T-cell (primary cell): Measurements from ENCODE around the gene EIF3B. TPM values are rescaled to one million over a fixed set of nuclear protein-coding genes. Genes with fewer than 3 reads are reported as not detected.
A peak's percentile ranks its signal among the peaks of the same experiment; 100 is the strongest.

ENCODE experiments used
- ATAC-seq, 4 experiments: fragments of 200-7000 bp in 3 of 4; fragments of 150-1000 bp in 1 of 4; cut with Tn5 transposase; replicated peaks in 1 of 4; 1 replicate in 3 of 4; 2 replicates in 1 of 4; pipeline ENCODE4 v1.10.0; 2021; ENCODE audit warnings: moderate library complexity in 3 of 4, mild to moderate bottlenecking in 2 of 4, moderate number of reproducible peaks in 1 of 4
- CTCF ChIA-PET, 2 donors: fragments of 300-600 bp; sonication (Branson Sonifier 250); formaldehyde crosslinking; loops; one replicate each; lab custom pipeline; 2022; ENCODE audit warnings: antibody characterized with exemption in 2 of 2; lab: Charles Lee
- POLR2A ChIA-PET, 2 donors: fragments of 300-600 bp; sonication (Branson Sonifier 250); formaldehyde crosslinking; loops; one replicate each; lab custom pipeline; 2022; ENCODE audit warnings: antibody characterized with exemption in 2 of 2; lab: Charles Lee
- DNase-seq, 35 experiments: peaks; one replicate each; pipeline versions ENCODE4 v3.0.0 to v3.0.0-alpha.2; 2013 to 2023
- H3K27ac ChIP-seq: one replicate; pipeline ENCODE4 v1.5.1; 2013; ENCODE audit warnings: low read length
- H3K27me3 ChIP-seq, 2 experiments: replicated peaks in 1 of 2; 1 replicate in 1 of 2; 2 replicates in 1 of 2; pipeline versions ENCODE4 v1.6.1 to v1.7.0; 2013; ENCODE audit warnings: low read length in 1 of 2, mixed read lengths in 1 of 2; ENCODE audit not compliant: control insufficient read depth in 2 of 2, insufficient read depth in 2 of 2; ENCODE audit errors: extremely low read depth in 1 of 2
- H3K36me3 ChIP-seq, 2 donors: 1 replicate in 1 of 2; 2 replicates in 1 of 2; pipeline versions ENCODE4 v1.6.1 to v1.7.0; 2013; ENCODE audit warnings: low read length in 1 of 2; ENCODE audit not compliant: control insufficient read depth in 2 of 2, insufficient read depth in 1 of 2; ENCODE audit errors: extremely low read depth in 1 of 2
- H3K4me1 ChIP-seq, 2 experiments: 1 replicate in 1 of 2; 2 replicates in 1 of 2; pipeline versions ENCODE4 v1.6.1 to v1.7.0; 2013; ENCODE audit warnings: low read length in 2 of 2, mixed read lengths in 1 of 2; ENCODE audit not compliant: insufficient read depth in 2 of 2, control insufficient read depth in 1 of 2; ENCODE audit errors: extremely low read depth in 1 of 2
- H3K4me3 ChIP-seq, 2 donors: 1 replicate in 1 of 2; 2 replicates in 1 of 2; pipeline versions ENCODE4 v1.5.1 to v1.7.0; 2013; ENCODE audit warnings: mild to moderate bottlenecking in 2 of 2, low read length in 1 of 2, moderate library complexity in 1 of 2; ENCODE audit not compliant: control insufficient read depth in 1 of 2; ENCODE audit errors: extremely low read depth in 1 of 2
- H3K9me3 ChIP-seq: 2 replicates; pipeline ENCODE4 v1.7.0; 2013
- H3K27ac Mint-ChIP-seq, 2 donors: one replicate each; pipeline ENCODE4 v1.8.0; 2020 to 2021; ENCODE audit warnings: mild to moderate bottlenecking in 2 of 2, mixed read lengths in 2 of 2
- H3K27me3 Mint-ChIP-seq, 2 donors: one replicate each; pipeline ENCODE4 v1.8.0; 2021 to 2022; ENCODE audit warnings: mixed read lengths in 2 of 2
- H3K36me3 Mint-ChIP-seq: one replicate; pipeline ENCODE4 v1.8.0; 2021; ENCODE audit warnings: mixed read lengths
- H3K4me1 Mint-ChIP-seq, 3 donors: one replicate each; pipeline ENCODE4 v1.8.0; 2020 to 2022; ENCODE audit warnings: mixed read lengths in 3 of 3, mild to moderate bottlenecking in 1 of 3
- H3K4me3 Mint-ChIP-seq, 3 donors: one replicate each; pipeline ENCODE4 v1.8.0; 2020 to 2022; ENCODE audit warnings: mild to moderate bottlenecking in 3 of 3, mixed read lengths in 3 of 3, moderate library complexity in 3 of 3
- H3K9me3 Mint-ChIP-seq, 3 donors: one replicate each; pipeline ENCODE4 v1.8.0; 2020 to 2022; ENCODE audit warnings: mixed read lengths in 3 of 3
- WGBS: methylation state at CpG from one replicate; pipeline ENCODE4 v1.1.5; 2013; ENCODE audit warnings: missing lambda C conversion rate; ENCODE audit not compliant: insufficient coverage; 5-methylcytosine and 5-hydroxymethylcytosine counted together
- total RNA-seq, 35 experiments: library from RNA in 6 of 35; stranded (reverse) in 6 of 35; fragments of 120-200 nt in 1 of 35; gene quantifications; one replicate each; pipeline versions ENCODE4 v1.2.1 to v1.2.4 and lab custom pipeline; 2013 to 2026

The EIF3B gene
- total RNA-seq, 5 donors from 2014 or later (not counting 1 experiment from before 2014, with no cell fraction given) = 150 to 169 (median 165) TPM

DNA sequence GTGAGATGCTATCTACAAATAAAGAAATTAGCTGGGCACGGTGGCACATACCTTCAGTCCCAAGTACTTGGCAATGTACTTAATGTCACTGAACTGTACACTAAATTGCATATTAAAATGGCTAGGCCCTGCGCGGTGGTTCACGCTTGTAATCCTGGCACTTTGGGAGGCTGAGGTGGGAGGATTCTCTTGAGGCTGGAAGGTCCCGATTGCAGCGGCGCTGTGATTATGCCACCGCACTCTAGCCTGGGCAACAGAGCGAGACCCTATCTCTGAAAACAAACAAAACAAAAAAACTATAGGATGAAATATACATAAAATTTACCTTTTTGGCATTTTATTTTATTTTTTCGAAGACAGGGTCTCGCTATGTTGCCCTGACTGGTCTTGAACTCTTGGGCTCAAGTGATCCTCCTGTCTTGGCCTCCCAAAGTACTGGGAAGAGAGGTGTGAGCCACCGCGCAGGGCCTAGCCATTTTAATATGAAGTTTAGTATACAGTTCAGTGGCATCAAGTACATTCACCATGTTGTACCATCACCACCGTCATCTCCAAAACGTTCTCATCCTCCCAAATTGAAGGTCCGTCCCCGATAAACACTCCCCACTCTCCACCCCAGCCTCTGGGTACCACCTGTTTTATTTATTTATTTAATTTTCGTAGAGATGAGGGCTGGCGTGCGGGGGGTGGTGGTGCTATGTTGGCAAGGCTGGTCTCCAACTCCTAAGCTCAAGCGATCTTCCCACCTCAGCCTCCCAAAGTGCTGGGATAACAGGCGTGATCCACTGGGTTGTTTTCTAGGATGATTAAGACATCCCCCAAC lies 1.3 kb upstream of the EIF3B start:
- ATAC-seq (no peak), DNase-seq (no peak)
- H3K4me3 ChIP-seq = peak overlapping the region; percentile 62 to 88
- Mint-ChIP-seq H3K9me3 (no peaks in the 10 kb centered on the region), H3K4me1 (peaks cover 29 to 33% (median 31%) of the 10 kb centered on the region in 3 donors), H3K4me3 (peak overlapping the region; percentile 82 to 97 (median 91)), H3K27ac (peak overlapping the region; percentile 100), H3K36me3 (peaks cover 4% of the 10 kb centered on the region), H3K27me3 (no peaks in the 10 kb centered on the region)
- 100% methylated on average over 1 of the region's 22 CpGs for WGBS
- ChIA-PET POLR2A (interaction anchor here in 1 of 2 donors (0.5 kb wide), 1 partner anchor 23 kb away, joined by 5 read pairs; no protein-coding TSS in a partner anchor), CTCF (interaction anchor here in 1 of 2 donors (0.5 to 0.6 kb wide), 2 partner anchors 32 to 1181 kb away, joined by 3 read pairs; no protein-coding TSS in a partner anchor)
- peak overlapping the region; percentile 96 for H3K27ac ChIP-seq
- peaks cover 15 to 41% of the 10 kb centered on the region in 2 experiments for H3K4me1 ChIP-seq
- H3K36me3 ChIP-seq = peaks cover 0 to 6% of the 10 kb centered on the region in 2 donors
- H3K9me3 ChIP-seq = no peaks in the 10 kb centered on the region
- H3K27me3 ChIP-seq = no peaks in the 10 kb centered on the region

- Histone ChIP-seq H3K27me3 (no peaks in the 10 kb centered on the region), H3K27ac (peak overlapping the region; percentile 96), H3K36me3 (peaks cover 0 to 12% of the 10 kb centered on the region in 2 donors), H3K9me3 (no peaks in the 10 kb centered on the region), H3K4me1 (peaks cover 15 to 46% of the 10 kb centered on the region in 2 experiments), H3K4me3 (peak overlapping the region; percentile 62 to 88)
- 1% methylated on average over 20 of the region's 26 CpGs for WGBS
- POLR2A ChIA-PET = interaction anchor here in 1 of 2 donors (0.5 kb wide), 1 partner anchor 22 kb away, joined by 5 read pairs; no protein-coding TSS in a partner anchor
- CTCF ChIA-PET = interaction anchor here in 1 of 2 donors (0.5 to 1.0 kb wide), 4 partner anchors 33 to 1182 kb away, joined by 3 to 5 read pairs (median 3); no protein-coding TSS in a partner anchor
- no peaks in the 10 kb centered on the region for H3K9me3 Mint-ChIP-seq
- DNase-seq (peak in 30 of 35 experiments; percentile 77 to 95 (median 86)), ATAC-seq (peak; percentile 72 to 74 (median 72))
- H3K27ac Mint-ChIP-seq = peak overlapping the region; percentile 100
- H3K27me3 Mint-ChIP-seq = no peaks in the 10 kb centered on the region
- peaks cover 4% of the 10 kb centered on the region for H3K36me3 Mint-ChIP-seq
- peak overlapping the region; percentile 82 to 97 (median 91) for H3K4me3 Mint-ChIP-seq
- H3K4me1 Mint-ChIP-seq = peaks cover 32 to 33% (median 33%) of the 10 kb centered on the region in 3 donors
Measured at GRCh38 chr7:2353936-2354185, 766 bp upstream of the EIF3B start.

- peaks cover 15 to 57% of the 10 kb centered on the region in 2 experiments for H3K4me1 ChIP-seq
- Mint-ChIP-seq H3K9me3 (no peaks in the 10 kb centered on the region), H3K4me3 (peak overlapping the region; percentile 82 to 97 (median 91)), H3K27me3 (no peaks in the 10 kb centered on the region), H3K27ac (peak overlapping the region; percentile 39 to 83), H3K36me3 (peaks cover 7% of the 10 kb centered on the region), H3K4me1 (peaks cover 45 to 46% (median 46%) of the 10 kb centered on the region in 3 donors)
- peak in 8 of 35 experiments; percentile 6 to 27 (median 13) for DNase-seq
- H3K27ac ChIP-seq = no peak overlapping the region
- peak overlapping the region; percentile 62 to 86 for H3K4me3 ChIP-seq
- under 1% methylated on average over 88 of the region's 92 CpGs for WGBS
- ChIA-PET POLR2A (interaction anchor here in 1 of 2 donors (0.6 kb wide), 1 partner anchor 22 kb away, joined by 5 read pairs; no protein-coding TSS in a partner anchor), CTCF (interaction anchor here in 1 of 2 donors (1.0 kb wide), 1 partner anchor 175 kb away, joined by 3 read pairs; no protein-coding TSS in a partner anchor)
- peaks cover 8 to 20% of the 10 kb centered on the region in 2 donors for H3K36me3 ChIP-seq
- no peaks in the 10 kb centered on the region for H3K27me3 ChIP-seq
- peak in 2 of 4 experiments; percentile 3 for ATAC-seq
- no peaks in the 10 kb centered on the region for H3K9me3 ChIP-seq
Measured at GRCh38 chr7:2354939-2355704, 495 bp downstream of the EIF3B start.

GRCh38 chr7:2355705-2356008 lies 1.0 kb downstream of the EIF3B start:
- H3K36me3 Mint-ChIP-seq = peaks cover 13% of the 10 kb centered on the region
- peaks cover 8 to 20% of the 10 kb centered on the region in 2 donors for H3K36me3 ChIP-seq
- H3K9me3 ChIP-seq = no peaks in the 10 kb centered on the region
- peak overlapping the region; percentile 62 to 86 for H3K4me3 ChIP-seq
- POLR2A ChIA-PET = interaction anchor here in 1 of 2 donors (0.6 kb wide), 1 partner anchor 22 kb away, joined by 5 read pairs; no protein-coding TSS in a partner anchor
- no peaks in the 10 kb centered on the region for H3K27me3 Mint-ChIP-seq
- peaks cover 15 to 57% of the 10 kb centered on the region in 2 experiments for H3K4me1 ChIP-seq
- H3K27ac Mint-ChIP-seq = peak overlapping the region; percentile 83 to 84
- DNase-seq (no peak), ATAC-seq (no peak)
- CTCF ChIA-PET = no interaction called here
- no peaks in the 10 kb centered on the region for H3K27me3 ChIP-seq
- 0% methylated on average over 3 of the region's 9 CpGs for WGBS
- peak overlapping the region; percentile 81 to 97 (median 83) for H3K4me3 Mint-ChIP-seq
- H3K4me1 Mint-ChIP-seq = peaks cover 50 to 51% (median 51%) of the 10 kb centered on the region in 3 donors
- no peaks in the 10 kb centered on the region for H3K9me3 Mint-ChIP-seq
- no peak overlapping the region for H3K27ac ChIP-seq

DNA sequence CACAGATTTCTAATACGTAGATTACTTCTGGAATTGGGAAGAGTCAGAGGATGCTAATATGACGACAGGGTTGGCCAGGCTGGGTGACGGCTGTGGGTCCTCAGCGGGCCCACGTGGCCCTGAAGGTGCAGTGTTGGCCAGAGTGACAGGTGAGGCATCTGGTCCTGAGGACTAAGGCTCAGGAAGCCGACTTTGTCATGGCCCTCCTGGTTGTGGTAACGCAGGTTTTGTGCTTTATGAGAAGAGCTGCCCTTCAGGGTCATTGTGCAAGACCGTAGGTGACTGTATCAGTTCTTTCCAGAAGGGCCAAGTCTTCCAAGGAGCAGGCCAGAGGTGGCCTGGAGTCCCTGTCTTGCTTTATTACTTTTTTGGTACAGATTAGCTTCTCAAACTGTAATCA lies 2.5 kb downstream of the EIF3B start:
- WGBS = 83% methylated on average over 7 of the region's 8 CpGs
- Histone ChIP-seq H3K4me1 (peaks cover 15 to 57% of the 10 kb centered on the region in 2 experiments), H3K4me3 (no peak overlapping the region), H3K27me3 (no peaks in the 10 kb centered on the region), H3K36me3 (peaks cover 8 to 31% of the 10 kb centered on the region in 2 donors), H3K9me3 (no peaks in the 10 kb centered on the region), H3K27ac (no peak overlapping the region)
- CTCF ChIA-PET = interaction anchor here in 1 of 2 donors (0.6 kb wide), 1 partner anchor 417 kb away, joined by 3 read pairs; no protein-coding TSS in a partner anchor
- H3K27ac Mint-ChIP-seq = peak overlapping the region in 1 of 2 donors; percentile 64
- no peak for ATAC-seq
- H3K9me3 Mint-ChIP-seq = no peaks in the 10 kb centered on the region
- peaks cover 52 to 54% (median 53%) of the 10 kb centered on the region in 3 donors for H3K4me1 Mint-ChIP-seq
- H3K36me3 Mint-ChIP-seq = peaks cover 17% of the 10 kb centered on the region
- no peaks in the 10 kb centered on the region for H3K27me3 Mint-ChIP-seq
- DNase-seq = no peak
- peak overlapping the region; percentile 81 to 97 (median 83) for H3K4me3 Mint-ChIP-seq
- POLR2A ChIA-PET = no interaction called here
